Activated naive CD4-positive, alpha-beta T cell treated with anti-CD3 and anti-CD28 coated beads, Interleukin-2, amount 50 U/mL, for 24 hours (primary cell): ENCODE data around the gene NMNAT2.

Experiments used
- H3K27ac Mint-ChIP-seq: one replicate; pipeline ENCODE4 v1.8.0; 2021; ENCODE audit warnings: mild to moderate bottlenecking, mixed read lengths
- H3K27me3 Mint-ChIP-seq: one replicate; pipeline ENCODE4 v1.8.0; 2021; ENCODE audit warnings: mixed read lengths
- H3K36me3 Mint-ChIP-seq: one replicate; pipeline ENCODE4 v1.8.0; 2021; ENCODE audit warnings: mixed read lengths
- H3K4me1 Mint-ChIP-seq: one replicate; pipeline ENCODE4 v1.8.0; 2021; ENCODE audit warnings: mixed read lengths
- H3K4me3 Mint-ChIP-seq: one replicate; pipeline ENCODE4 v1.8.0; 2021; ENCODE audit warnings: mild to moderate bottlenecking, mixed read lengths
- H3K9me3 Mint-ChIP-seq: one replicate; pipeline ENCODE4 v1.8.0; 2021; ENCODE audit warnings: mixed read lengths

The NMNAT2 gene

DNA sequence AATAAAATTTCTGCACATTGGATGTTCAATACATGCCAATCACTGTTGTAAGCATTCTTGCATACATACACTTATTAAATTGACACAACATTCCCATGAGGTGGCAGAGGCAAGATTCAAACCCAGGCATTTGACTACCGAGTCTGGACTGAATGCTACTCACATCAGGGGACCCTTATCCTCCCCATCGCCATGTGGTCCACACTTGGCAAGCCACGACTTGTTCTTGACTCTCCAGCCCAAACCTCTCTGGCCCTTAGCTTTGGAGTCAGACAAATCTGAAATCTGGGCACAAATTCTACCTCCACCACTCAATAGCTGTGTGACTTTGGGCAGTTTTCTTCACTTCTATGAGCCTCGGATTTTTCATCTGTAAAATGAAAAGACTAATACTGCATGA lies 57.1 kb downstream of the NMNAT2 start:
- Mint-ChIP-seq H3K9me3 (no peaks in the 10 kb centered on the region), H3K27me3 (peaks cover 8% of the 10 kb centered on the region), H3K27ac (no peak overlapping the region), H3K4me3 (no peak overlapping the region), H3K4me1 (no peaks in the 10 kb centered on the region), H3K36me3 (no peaks in the 10 kb centered on the region)

DNA sequence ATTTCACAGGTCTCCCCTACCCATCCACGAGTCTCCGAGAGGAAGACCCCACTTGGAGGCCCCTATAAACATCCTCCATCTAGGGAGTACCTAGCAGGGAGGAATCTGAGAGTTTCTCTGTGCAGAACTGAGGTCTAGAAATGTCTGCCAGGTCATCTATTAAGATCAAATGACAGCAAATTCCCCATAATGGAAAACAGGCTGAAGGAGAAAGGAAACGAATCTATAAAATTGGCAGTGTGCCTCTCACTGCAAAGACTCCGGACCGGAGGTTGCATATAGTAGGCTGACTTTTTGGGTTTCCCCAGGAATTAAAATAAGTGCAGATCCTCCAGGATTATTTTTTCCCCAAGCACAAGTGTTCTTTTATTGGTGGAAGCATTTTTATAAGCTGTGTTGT lies 57.7 kb downstream of the NMNAT2 start:
- H3K36me3 Mint-ChIP-seq: no peaks in the 10 kb centered on the region
- H3K27me3 Mint-ChIP-seq: peaks cover 8% of the 10 kb centered on the region
- H3K9me3 Mint-ChIP-seq: no peaks in the 10 kb centered on the region
- no peak overlapping the region for H3K4me3 Mint-ChIP-seq
- no peaks in the 10 kb centered on the region for H3K4me1 Mint-ChIP-seq
- H3K27ac Mint-ChIP-seq: no peak overlapping the region

DNA sequence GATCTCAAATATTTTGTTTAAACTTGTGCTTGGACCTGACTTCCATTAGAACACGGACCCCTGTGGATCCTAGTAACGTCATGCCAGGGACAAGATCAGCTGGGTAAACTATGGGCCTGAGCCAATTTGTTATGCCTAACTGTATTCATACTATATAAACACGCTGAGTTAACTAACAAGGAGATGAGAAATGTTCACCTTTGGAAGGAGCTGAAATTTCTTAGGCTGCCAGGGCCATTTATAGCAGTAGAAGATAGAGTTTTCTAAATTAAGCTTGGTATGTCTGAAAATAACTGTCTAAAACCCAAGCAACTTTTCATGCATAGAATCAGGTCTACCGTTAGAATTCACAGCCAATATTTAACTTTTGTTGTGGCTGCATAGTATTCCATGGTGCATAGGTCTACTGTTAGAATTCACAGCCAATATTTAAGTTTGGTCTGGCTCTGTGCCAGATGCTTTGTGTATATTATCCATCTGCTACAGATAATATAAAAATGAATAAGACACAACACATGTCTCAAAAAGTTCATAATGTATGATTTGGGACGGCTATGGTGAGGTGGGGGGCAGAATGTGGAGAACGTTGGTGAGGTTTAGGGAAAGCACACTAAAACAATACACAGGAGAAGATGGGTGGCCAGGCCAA lies 61.5 kb downstream of the NMNAT2 start:
- no peak overlapping the region for H3K27ac Mint-ChIP-seq
- H3K27me3 Mint-ChIP-seq: no peaks in the 10 kb centered on the region
- no peaks in the 10 kb centered on the region for H3K4me1 Mint-ChIP-seq
- H3K4me3 Mint-ChIP-seq: no peak overlapping the region
- H3K36me3 Mint-ChIP-seq: no peaks in the 10 kb centered on the region
- no peaks in the 10 kb centered on the region for H3K9me3 Mint-ChIP-seq

DNA sequence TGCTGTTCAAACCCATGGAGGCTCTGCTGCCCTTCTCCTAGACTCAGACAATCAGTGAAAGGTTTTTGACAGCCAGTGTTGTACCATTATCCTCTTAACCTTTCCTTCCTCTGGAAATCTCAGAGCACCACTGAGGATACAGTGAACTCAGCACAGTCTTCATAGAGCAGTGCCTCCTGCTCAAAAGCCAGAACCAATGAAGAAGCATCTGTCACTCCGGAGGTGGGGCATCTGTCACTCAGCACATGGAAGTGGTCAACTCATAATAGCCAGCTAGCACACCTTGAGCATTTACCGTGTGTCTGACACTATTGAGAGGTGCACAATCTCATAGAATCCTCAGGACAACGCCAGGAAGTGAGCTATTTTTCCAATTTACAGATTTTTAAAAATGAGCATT lies 62.4 kb downstream of the NMNAT2 start:
- Mint-ChIP-seq H3K27me3 (no peaks in the 10 kb centered on the region), H3K4me1 (no peaks in the 10 kb centered on the region), H3K9me3 (no peaks in the 10 kb centered on the region)

DNA sequence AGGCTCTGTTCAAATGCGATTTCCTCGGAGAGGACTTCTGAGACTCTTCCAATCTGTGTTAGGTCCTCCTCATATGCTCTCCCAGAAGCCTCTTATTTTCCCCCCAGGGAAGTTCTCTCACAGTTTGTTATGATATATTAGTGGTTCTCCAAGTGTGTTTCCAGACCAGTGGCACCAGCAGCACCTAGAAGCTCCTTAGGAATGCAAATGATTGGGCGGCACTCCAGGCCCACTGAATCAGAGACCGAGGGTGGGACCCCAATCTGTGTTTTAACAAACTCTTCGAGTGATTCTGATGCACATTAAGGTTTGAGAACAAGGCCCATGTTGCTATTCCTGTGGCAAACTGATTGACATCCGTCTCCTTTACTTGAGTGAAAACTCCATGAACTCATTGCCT lies 63.0 kb downstream of the NMNAT2 start:
- no peaks in the 10 kb centered on the region for H3K4me1 Mint-ChIP-seq
- H3K4me3 Mint-ChIP-seq: no peak overlapping the region
- H3K9me3 Mint-ChIP-seq: no peaks in the 10 kb centered on the region
- H3K36me3 Mint-ChIP-seq: no peaks in the 10 kb centered on the region
- no peak overlapping the region for H3K27ac Mint-ChIP-seq
- no peaks in the 10 kb centered on the region for H3K27me3 Mint-ChIP-seq

More for the DNA sequence above, 62.4 kb downstream of the NMNAT2 start:
- Mint-ChIP-seq H3K27ac (no peak overlapping the region), H3K36me3 (no peaks in the 10 kb centered on the region), H3K4me3 (no peak overlapping the region)

DNA sequence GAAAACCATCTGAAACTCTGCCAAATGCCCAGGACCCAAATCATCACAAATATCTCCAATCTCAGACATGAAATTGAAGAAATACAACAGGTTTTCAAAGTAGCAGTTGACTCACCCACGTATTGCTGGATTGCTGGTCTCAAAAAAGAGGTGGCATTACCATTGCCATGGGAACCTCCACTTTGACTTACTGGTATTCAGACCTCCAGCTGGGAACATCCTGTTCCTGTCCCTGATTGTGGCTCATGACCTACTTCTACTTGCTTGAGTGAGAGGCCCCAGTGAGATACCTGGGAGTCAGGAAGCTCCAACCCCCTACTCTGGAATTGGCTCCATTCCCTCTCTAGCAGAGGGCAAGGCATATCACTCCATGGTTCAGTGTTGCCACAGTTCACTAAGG lies 64.6 kb downstream of the NMNAT2 start:
- H3K27ac Mint-ChIP-seq: no peak overlapping the region
- no peaks in the 10 kb centered on the region for H3K9me3 Mint-ChIP-seq
- no peaks in the 10 kb centered on the region for H3K36me3 Mint-ChIP-seq
- H3K27me3 Mint-ChIP-seq: no peaks in the 10 kb centered on the region
- H3K4me1 Mint-ChIP-seq: no peaks in the 10 kb centered on the region
- no peak overlapping the region for H3K4me3 Mint-ChIP-seq

DNA sequence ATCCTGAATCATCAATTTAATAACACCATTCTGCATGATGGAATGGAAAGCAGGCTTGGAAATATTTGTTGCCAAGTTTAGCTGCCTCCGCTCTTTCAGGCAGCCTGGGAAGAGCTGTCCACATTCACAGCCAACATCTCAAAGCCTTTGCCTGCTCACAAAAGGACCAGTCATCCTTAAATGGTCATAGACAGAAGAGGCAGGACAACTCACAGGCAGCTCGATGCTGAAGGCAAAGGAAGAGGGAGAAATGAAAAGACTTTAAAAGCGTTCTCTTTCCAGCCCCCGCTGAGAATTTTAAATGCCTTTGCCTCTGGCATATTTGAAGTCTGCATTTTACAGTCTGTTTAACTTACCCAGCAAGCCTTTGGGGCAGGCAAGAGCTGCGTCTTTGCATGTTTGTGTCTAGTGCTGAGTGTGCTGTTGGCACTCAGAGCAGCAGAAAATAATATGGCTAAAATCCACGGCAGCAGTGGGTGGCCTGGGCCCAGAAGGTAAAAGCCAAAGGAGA lies 68.9 kb downstream of the NMNAT2 start:
- Mint-ChIP-seq H3K4me1 (no peaks in the 10 kb centered on the region), H3K4me3 (no peak overlapping the region), H3K9me3 (no peaks in the 10 kb centered on the region), H3K27me3 (peaks cover 3% of the 10 kb centered on the region), H3K27ac (no peak overlapping the region), H3K36me3 (no peaks in the 10 kb centered on the region)

DNA sequence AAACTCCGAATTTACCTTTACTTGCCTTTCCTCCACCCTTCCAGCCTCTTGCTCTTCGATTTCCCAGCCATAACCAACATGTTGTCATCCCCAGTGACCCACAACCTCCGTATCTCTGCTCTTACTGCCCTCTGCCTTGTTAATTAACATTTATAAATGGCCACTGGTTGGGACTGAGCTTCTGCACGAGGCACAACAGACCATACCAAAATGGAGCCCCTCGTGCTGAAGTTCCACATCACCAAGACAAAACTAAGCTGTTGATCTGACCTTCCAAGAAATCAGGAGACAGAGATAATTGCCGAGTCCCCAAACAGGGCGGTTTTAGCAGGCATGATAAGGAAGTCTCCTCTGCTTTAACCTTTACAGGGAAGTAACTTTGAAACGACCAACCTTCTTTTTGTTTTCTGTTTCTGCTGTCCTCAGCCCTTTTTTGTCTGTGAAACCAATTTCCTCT lies 71.9 kb downstream of the NMNAT2 start:
- H3K36me3 Mint-ChIP-seq: no peaks in the 10 kb centered on the region
- no peaks in the 10 kb centered on the region for H3K9me3 Mint-ChIP-seq
- H3K4me1 Mint-ChIP-seq: no peaks in the 10 kb centered on the region
- no peak overlapping the region for H3K27ac Mint-ChIP-seq
- peaks cover 3% of the 10 kb centered on the region for H3K27me3 Mint-ChIP-seq
- no peak overlapping the region for H3K4me3 Mint-ChIP-seq

DNA sequence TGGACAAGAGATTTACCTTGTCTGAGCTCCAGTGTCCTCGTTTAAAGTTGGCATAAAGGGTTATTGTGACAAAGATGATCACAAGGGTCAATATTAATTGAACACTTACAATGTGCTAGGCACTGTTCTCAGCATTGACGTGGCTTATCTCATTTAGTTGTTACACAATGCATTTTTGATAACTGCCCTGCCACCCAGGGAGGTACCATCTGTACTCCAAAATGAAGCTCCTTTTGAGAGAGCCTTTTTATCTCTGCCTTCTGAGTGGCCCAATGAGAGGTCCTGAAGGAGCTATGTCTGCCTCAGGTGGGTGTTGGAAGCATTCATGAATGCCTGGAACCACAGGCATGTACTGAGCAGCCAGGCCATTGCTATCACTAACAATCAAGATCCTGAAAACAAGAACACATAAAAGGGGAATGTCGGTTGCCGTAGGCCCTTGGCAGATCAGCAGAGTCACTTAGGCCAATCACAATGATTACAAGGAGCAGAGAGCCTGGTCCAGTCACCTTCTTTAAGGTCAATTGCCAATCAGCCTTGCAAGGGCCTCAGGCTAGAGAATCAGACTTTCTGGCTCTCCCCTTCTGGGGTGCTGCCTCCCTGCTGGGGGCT lies 78.5 kb downstream of the NMNAT2 start:
- Mint-ChIP-seq H3K27me3 (peaks cover 5% of the 10 kb centered on the region), H3K27ac (no peak overlapping the region), H3K4me3 (no peak overlapping the region), H3K4me1 (no peaks in the 10 kb centered on the region), H3K9me3 (no peaks in the 10 kb centered on the region), H3K36me3 (no peaks in the 10 kb centered on the region)

DNA sequence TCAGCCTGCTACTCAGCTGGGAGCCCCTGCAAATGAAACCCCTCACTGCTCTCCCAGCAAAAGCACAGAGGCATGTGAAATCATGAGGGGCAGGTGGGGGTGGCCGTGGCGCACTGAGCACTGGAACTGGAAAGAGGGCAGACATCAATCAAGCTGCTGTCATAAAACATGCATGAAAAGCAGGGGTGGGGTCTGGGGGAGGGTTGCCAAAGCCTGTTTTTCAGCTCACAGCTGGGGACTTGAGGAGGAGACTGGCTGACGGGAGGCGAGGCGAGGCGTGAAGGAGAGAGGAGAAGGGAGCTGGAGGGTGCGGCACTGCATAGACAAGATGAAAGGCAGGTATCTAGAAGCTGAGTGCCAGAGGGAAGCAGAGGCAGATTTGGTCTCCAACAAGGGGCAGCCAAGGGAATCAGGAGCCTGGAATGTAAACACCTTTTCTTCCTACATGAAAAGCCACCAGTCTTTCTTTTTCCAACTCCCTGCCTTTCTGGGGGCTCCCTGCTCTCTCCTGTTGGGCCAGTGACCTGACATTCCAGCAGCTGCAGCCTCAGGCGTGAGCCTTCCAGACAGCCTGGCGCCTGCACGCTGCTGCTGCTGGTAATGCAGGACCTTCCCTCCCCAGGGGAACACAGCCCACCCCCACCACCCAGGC lies 87.0 kb downstream of the NMNAT2 start:
- Mint-ChIP-seq H3K36me3 (no peaks in the 10 kb centered on the region), H3K9me3 (no peaks in the 10 kb centered on the region), H3K27me3 (peaks cover 18% of the 10 kb centered on the region), H3K4me1 (no peaks in the 10 kb centered on the region), H3K27ac (no peak overlapping the region), H3K4me3 (no peak overlapping the region)

DNA sequence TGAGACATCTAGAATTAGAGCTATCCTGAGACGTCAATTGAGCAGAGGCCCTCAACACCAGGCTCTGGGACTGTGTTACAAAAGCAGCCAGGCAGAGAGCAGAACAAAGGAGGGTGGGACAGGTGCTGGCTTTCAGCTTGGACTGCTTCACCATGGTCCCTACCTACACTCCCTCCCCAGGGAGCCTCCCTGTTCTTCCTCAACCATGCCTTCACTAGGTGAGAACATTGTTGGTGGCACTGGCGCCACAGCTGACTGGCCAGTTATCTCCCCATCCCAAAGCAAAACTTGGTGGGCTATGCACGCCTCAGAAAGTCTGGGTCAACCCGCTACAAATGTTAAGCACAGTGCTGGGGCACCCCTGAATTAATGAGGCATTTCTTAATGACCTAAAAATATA lies 87.8 kb downstream of the NMNAT2 start:
- H3K27me3 Mint-ChIP-seq: peaks cover 17% of the 10 kb centered on the region
- no peak overlapping the region for H3K4me3 Mint-ChIP-seq
- no peaks in the 10 kb centered on the region for H3K4me1 Mint-ChIP-seq
- H3K9me3 Mint-ChIP-seq: no peaks in the 10 kb centered on the region
- no peak overlapping the region for H3K27ac Mint-ChIP-seq
- no peaks in the 10 kb centered on the region for H3K36me3 Mint-ChIP-seq

DNA sequence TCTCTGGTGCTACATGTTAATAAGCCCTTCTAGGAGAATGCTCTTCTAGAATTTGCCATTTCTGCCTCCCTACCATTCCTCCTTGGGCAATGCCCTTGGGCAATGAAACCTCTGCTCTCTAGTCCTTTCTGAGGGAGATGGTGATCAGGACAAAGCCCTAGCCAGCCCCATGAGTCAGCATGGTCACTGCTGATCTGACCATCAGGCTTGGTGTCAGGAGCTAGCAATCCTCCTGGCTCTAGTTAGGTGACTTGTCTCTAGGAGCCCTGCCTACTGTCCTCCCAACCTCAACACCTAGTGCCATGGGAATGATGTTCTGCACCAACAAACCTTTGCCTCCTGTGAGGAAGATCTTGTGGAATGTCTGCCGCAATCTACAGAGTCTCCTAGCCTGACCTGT lies 89.8 kb downstream of the NMNAT2 start:
- Mint-ChIP-seq H3K36me3 (no peaks in the 10 kb centered on the region), H3K4me3 (no peak overlapping the region), H3K27ac (peak overlapping the region; percentile 81), H3K9me3 (no peaks in the 10 kb centered on the region), H3K27me3 (peaks cover 13% of the 10 kb centered on the region), H3K4me1 (no peaks in the 10 kb centered on the region)

DNA sequence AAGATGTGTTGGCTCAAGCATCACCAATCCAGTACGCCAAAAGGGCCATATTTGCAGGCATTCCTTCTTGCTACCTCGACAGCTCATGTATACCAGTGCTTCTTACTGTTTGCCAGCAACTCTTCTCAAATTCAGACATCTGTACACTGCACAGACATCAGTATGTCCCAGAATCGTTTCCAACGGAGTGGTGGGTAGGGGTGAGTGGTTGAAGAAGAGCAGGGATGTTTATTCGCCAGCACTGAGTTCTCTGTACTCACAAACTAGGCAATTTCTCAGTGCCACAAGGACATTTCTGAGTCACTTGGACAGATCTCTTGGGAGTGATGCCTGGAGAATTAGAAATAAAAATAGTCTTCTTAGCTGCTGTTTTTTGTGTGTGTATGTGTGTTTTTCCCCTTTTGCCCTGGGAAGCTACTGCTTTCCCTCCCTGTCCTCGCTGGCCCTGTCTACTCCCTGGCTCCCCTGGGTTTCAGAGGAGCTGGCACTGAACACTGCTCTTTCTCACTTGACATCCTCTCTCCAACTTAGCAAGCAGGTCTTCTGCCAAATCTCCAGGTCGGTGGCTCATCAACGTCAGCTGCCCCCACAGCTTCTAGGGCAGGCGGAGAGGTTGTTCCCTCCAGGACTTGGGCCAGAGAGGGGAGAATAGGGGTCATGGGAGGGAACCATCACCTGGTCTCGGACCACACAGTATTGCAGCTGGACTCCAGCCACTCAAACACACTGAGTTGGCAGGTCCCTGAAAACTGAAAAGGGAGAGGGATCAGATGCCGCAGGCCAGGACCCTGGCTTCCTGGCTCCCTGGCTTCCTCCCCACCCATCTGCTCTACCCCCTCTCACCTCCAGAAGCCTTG lies 90.5 kb downstream of the NMNAT2 start:
- Mint-ChIP-seq H3K4me1 (no peaks in the 10 kb centered on the region), H3K9me3 (no peaks in the 10 kb centered on the region), H3K4me3 (no peak overlapping the region), H3K36me3 (no peaks in the 10 kb centered on the region), H3K27ac (no peak overlapping the region), H3K27me3 (peaks cover 15% of the 10 kb centered on the region)

DNA sequence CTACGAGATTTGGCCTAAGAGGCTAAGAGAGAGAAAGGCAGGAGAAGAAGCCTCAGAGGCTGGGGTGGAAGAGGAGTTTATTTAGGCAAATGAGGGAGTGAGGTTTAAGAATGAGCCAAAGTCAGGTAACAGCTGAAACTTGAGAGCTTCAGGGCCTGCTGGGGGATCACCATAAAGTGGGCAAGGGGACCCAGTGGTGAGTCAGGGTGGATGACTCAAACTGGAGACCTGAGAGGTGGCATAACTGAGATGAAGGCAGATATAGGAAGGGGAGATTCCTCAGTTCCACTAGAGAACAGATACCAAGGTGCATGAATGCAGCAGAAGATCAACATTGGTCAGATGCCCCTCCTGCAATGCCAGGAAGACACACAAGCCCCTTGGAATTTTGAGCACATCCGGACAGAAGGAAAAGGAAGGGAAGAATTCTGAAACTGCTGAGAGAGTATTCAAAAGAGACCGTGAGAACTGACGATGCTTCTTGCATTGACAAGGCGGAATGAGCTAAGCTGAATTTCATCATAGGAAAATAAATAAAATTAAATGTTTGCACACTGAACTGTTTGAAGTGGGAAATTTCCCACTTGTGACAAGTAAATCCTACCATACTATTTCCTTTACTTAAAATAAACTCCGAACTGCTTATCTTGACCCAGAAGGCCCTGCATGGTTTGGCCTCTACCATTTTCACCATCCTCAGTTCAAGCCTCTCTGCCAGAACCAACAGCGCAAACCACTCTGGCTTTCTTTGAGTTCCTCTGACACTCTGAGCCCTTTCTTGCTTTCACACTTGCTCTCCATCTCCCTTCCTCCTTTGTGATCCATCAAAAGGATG lies 94.1 kb downstream of the NMNAT2 start:
- Mint-ChIP-seq H3K27ac (no peak overlapping the region), H3K36me3 (no peaks in the 10 kb centered on the region), H3K4me1 (no peaks in the 10 kb centered on the region), H3K9me3 (no peaks in the 10 kb centered on the region), H3K27me3 (peaks cover 16% of the 10 kb centered on the region), H3K4me3 (no peak overlapping the region)

DNA sequence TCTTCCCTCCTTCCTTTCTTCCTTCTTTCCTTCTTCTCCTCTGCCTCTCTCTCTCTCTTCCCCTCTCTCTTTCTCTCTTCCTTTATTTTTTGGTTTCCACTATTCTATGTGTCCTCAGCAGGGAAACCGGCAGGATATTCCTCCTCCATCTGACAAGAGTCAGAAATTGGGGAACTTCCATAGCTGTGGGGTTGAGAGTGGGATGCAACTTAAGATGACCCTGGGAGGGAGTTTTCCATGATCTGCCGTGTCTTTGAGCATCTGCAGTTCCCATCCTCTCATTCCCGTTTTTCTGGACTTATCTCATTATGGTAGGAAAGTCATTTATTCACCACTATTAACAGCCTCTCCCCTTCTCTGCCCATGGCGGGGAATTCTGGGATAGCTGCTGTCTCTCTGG lies 98.6 kb downstream of the NMNAT2 start:
- Mint-ChIP-seq H3K36me3 (no peaks in the 10 kb centered on the region), H3K9me3 (no peaks in the 10 kb centered on the region), H3K4me3 (no peak overlapping the region), H3K27me3 (peaks cover 14% of the 10 kb centered on the region), H3K27ac (no peak overlapping the region), H3K4me1 (no peaks in the 10 kb centered on the region)
